IPS DF 6.9 (cell line): ENCODE data around the gene CCL7.

Experiments used
- DNase-seq: peaks from one replicate; pipeline ENCODE4 v3.0.0-alpha.2; 2013; ENCODE audit warnings: low read depth, low spot score
- H3K27ac ChIP-seq: one replicate; pipeline ENCODE4 v1.5.1; 2013; ENCODE audit warnings: low read length, control low read depth
- H3K27me3 ChIP-seq: 2 replicates; pipeline ENCODE4 v1.6.1; 2013; ENCODE audit warnings: mild to moderate bottlenecking, low read length; ENCODE audit not compliant: control insufficient read depth, insufficient read depth
- H3K36me3 ChIP-seq: 2 replicates; pipeline ENCODE4 v1.6.1; 2013; ENCODE audit warnings: low read length; ENCODE audit not compliant: control insufficient read depth, insufficient read depth
- H3K4me1 ChIP-seq: 2 replicates; pipeline ENCODE4 v1.6.1; 2013; ENCODE audit warnings: low read length; ENCODE audit not compliant: control insufficient read depth, insufficient read depth
- H3K4me3 ChIP-seq: 2 replicates; pipeline ENCODE4 v1.5.1; 2013; ENCODE audit warnings: mild to moderate bottlenecking, low read length
- H3K9me3 ChIP-seq: 2 replicates; pipeline ENCODE4 v1.6.1; 2013; ENCODE audit warnings: low read length, inconsistent platforms; ENCODE audit not compliant: control insufficient read depth, insufficient read depth
- WGBS: extraction: QIAGEN DNeasy Blood & Tissue Kit; methylation state at CpG from one replicate; pipeline ENCODE4 v1.1.7; 2013; ENCODE audit warnings: mixed read lengths, missing lambda C conversion rate; ENCODE audit not compliant: insufficient read length, insufficient coverage; 5-methylcytosine and 5-hydroxymethylcytosine counted together

Gene CCL7

GRCh38 chr17:34305061-34305460 is 35.0 kb downstream of the CCL7 start:
- no peak overlapping the region for H3K4me3 ChIP-seq
- no peak for DNase-seq
- no peak overlapping the region for H3K27ac ChIP-seq
- H3K4me1 ChIP-seq, result no peaks in the 10 kb centered on the region
- H3K36me3 ChIP-seq, result no peaks in the 10 kb centered on the region
- no peaks in the 10 kb centered on the region for H3K27me3 ChIP-seq
- no peaks in the 10 kb centered on the region for H3K9me3 ChIP-seq
- WGBS, result no CpG with 5 or more reads among the region's 4 CpGs

- Histone ChIP-seq H3K27ac (no peak overlapping the region), H3K4me1 (no peaks in the 10 kb centered on the region), H3K36me3 (no peaks in the 10 kb centered on the region), H3K27me3 (no peaks in the 10 kb centered on the region), H3K9me3 (no peaks in the 10 kb centered on the region), H3K4me3 (no peak overlapping the region)
- no peak for DNase-seq
These were observed 35.6 kb downstream of the CCL7 start for GRCh38 chr17:34305606-34306005.

- no peaks in the 10 kb centered on the region for H3K27me3 ChIP-seq
- no peaks in the 10 kb centered on the region for H3K9me3 ChIP-seq
- H3K36me3 ChIP-seq, result no peaks in the 10 kb centered on the region
- H3K4me1 ChIP-seq, result no peaks in the 10 kb centered on the region
- DNase-seq, result peak; percentile 25
- H3K27ac ChIP-seq, result no peak overlapping the region
- H3K4me3 ChIP-seq, result no peak overlapping the region
- WGBS, result no CpG with 5 or more reads among the region's 3 CpGs
These were observed 36.4 kb downstream of the CCL7 start for GRCh38 chr17:34306466-34306865.

- Histone ChIP-seq H3K9me3 (no peaks in the 10 kb centered on the region), H3K27ac (no peak overlapping the region), H3K4me1 (no peaks in the 10 kb centered on the region), H3K4me3 (no peak overlapping the region), H3K27me3 (no peaks in the 10 kb centered on the region), H3K36me3 (no peaks in the 10 kb centered on the region)
- WGBS, result no CpG with 5 or more reads among the region's 3 CpGs
- no peak for DNase-seq
These were observed 37.1 kb downstream of the CCL7 start for GRCh38 chr17:34307110-34307509.

- Histone ChIP-seq H3K27me3 (no peaks in the 10 kb centered on the region), H3K4me1 (no peaks in the 10 kb centered on the region), H3K4me3 (no peak overlapping the region), H3K9me3 (no peaks in the 10 kb centered on the region), H3K27ac (no peak overlapping the region), H3K36me3 (no peaks in the 10 kb centered on the region)
- no peak for DNase-seq
These were observed 38.4 kb downstream of the CCL7 start for GRCh38 chr17:34308371-34308770.

GRCh38 chr17:34311291-34311690 is 41.3 kb downstream of the CCL7 start:
- no peak for DNase-seq
- Histone ChIP-seq H3K9me3 (no peaks in the 10 kb centered on the region), H3K27ac (no peak overlapping the region), H3K36me3 (no peaks in the 10 kb centered on the region), H3K4me3 (no peak overlapping the region), H3K27me3 (no peaks in the 10 kb centered on the region), H3K4me1 (no peaks in the 10 kb centered on the region)
- WGBS, result no CpG with 5 or more reads among the region's 7 CpGs

GRCh38 chr17:34312080-34312479 is 42.1 kb downstream of the CCL7 start:
- H3K27me3 ChIP-seq, result no peaks in the 10 kb centered on the region
- no peak for DNase-seq
- H3K9me3 ChIP-seq, result no peaks in the 10 kb centered on the region
- WGBS, result no CpG with 5 or more reads among the region's 5 CpGs
- no peaks in the 10 kb centered on the region for H3K4me1 ChIP-seq
- H3K27ac ChIP-seq, result no peak overlapping the region
- no peak overlapping the region for H3K4me3 ChIP-seq
- H3K36me3 ChIP-seq, result no peaks in the 10 kb centered on the region

- Histone ChIP-seq H3K27ac (no peak overlapping the region), H3K4me1 (no peaks in the 10 kb centered on the region), H3K27me3 (no peaks in the 10 kb centered on the region), H3K36me3 (no peaks in the 10 kb centered on the region), H3K9me3 (no peaks in the 10 kb centered on the region), H3K4me3 (no peak overlapping the region)
- no CpG with 5 or more reads among the region's 4 CpGs for WGBS
- no peak for DNase-seq
These were observed 43.1 kb downstream of the CCL7 start for GRCh38 chr17:34313164-34313563.

- Histone ChIP-seq H3K36me3 (no peaks in the 10 kb centered on the region), H3K4me3 (no peak overlapping the region), H3K4me1 (no peaks in the 10 kb centered on the region), H3K27ac (no peak overlapping the region), H3K9me3 (no peaks in the 10 kb centered on the region), H3K27me3 (no peaks in the 10 kb centered on the region)
- DNase-seq, result no peak
- no CpG with 5 or more reads among the region's 4 CpGs for WGBS
These were observed 44.3 kb downstream of the CCL7 start for GRCh38 chr17:34314279-34314678.

GRCh38 chr17:34318474-34318873 is 48.5 kb downstream of the CCL7 start:
- no peaks in the 10 kb centered on the region for H3K9me3 ChIP-seq
- WGBS, result no CpG with 5 or more reads among the region's 3 CpGs
- DNase-seq, result peak; percentile 13
- no peaks in the 10 kb centered on the region for H3K36me3 ChIP-seq
- H3K27ac ChIP-seq, result no peak overlapping the region
- no peaks in the 10 kb centered on the region for H3K27me3 ChIP-seq
- H3K4me1 ChIP-seq, result no peaks in the 10 kb centered on the region
- no peak overlapping the region for H3K4me3 ChIP-seq

- no peak within 1 kb of the TSS for H3K4me3 ChIP-seq
- no CpG with 5 or more reads among the region's 2 CpGs for WGBS
- no peak within 1 kb of the TSS for H3K27ac ChIP-seq
- H3K36me3 ChIP-seq, result no peaks in the 10 kb centered on the region
- H3K9me3 ChIP-seq, result no peaks in the 10 kb centered on the region
- H3K4me1 ChIP-seq, result no peaks in the 10 kb centered on the region
- no peak for DNase-seq
- H3K27me3 ChIP-seq, result no peaks in the 10 kb centered on the region
These were observed 49.0 kb downstream of the CCL7 start, which contains the start of gene CCL8 for GRCh38 chr17:34319039-34319483. Gene CCL8, plus strand, starts transcription at chr17:34319435. Its CDS starts 67 bp downstream, at chr17:34319502.
